ENCODE measurements around the gene GRIN2A. TPM values are rescaled to one million over a fixed set of nuclear protein-coding genes. Genes with fewer than 3 reads are reported as not detected.
A peak's percentile ranks its signal among the peaks of the same experiment; 100 is the strongest.

Gene GRIN2A
- total RNA-seq, 1 experiment from 2014 or later: not detected

DNA sequence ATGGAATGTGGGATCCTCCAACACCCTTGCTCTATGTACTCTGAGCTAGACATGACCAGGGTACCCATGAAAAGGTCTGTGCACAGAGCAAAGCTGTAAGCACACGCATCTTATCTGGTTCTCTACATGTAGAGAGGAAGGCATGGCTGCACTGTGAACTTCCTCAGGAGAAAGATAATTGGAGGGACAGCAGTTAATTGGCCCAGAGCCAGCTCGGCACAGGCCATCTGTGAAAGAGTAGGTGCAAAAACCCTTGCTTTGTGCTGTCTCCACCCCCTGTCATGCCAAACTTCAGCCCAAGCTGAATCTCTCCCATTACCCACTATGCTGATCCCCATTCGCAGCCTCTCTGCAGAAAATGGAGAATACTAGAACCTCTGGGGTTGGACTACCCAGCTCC is 241.0 kb downstream of the GRIN2A start:
- H4K20me1 ChIP-seq (ENCODE audit: insufficient read depth, low read depth, low read length): no peaks in the 10 kb centered on the region
- no peaks in the 10 kb centered on the region for H3K9me3 ChIP-seq (ENCODE audit: low read length)
- no peak overlapping the region for H3K4me2 ChIP-seq (ENCODE audit: low read depth, low read length, poor library complexity, severe bottlenecking)
- no peak overlapping the region for H3K4me3 ChIP-seq (ENCODE audit: low read length)
- no peaks in the 10 kb centered on the region for H3K36me3 ChIP-seq (ENCODE audit: insufficient read depth, low read length)
- no peak overlapping the region for H3K27ac ChIP-seq (ENCODE audit: low read length)
- no peaks in the 10 kb centered on the region for H3K9me2 ChIP-seq (replicated peaks; ENCODE audit: insufficient read depth, low read length)
- H3K9ac ChIP-seq (ENCODE audit: low read length): no peak overlapping the region
- no peaks in the 10 kb centered on the region for H3K27me3 ChIP-seq (ENCODE audit: low read length)
- no peaks in the 10 kb centered on the region for H3K4me1 ChIP-seq (ENCODE audit: low read length)
- no peak for DNase-seq
- H3K79me2 ChIP-seq (ENCODE audit: low read length): no peaks in the 10 kb centered on the region
- no peak overlapping the region for H2AFZ ChIP-seq (ENCODE audit: low read length)

GRCh38 chr16:9934723-9935508 is 247.3 kb downstream of the GRIN2A start:
- Histone ChIP-seq H3K9me3 (ENCODE audit: low read length) (no peaks in the 10 kb centered on the region), H3K9me2 (replicated peaks; ENCODE audit: insufficient read depth, low read length) (no peaks in the 10 kb centered on the region), H3K9ac (ENCODE audit: low read length) (no peak overlapping the region), H2AFZ (ENCODE audit: low read length) (no peak overlapping the region), H4K20me1 (ENCODE audit: insufficient read depth, low read depth, low read length) (no peaks in the 10 kb centered on the region), H3K27me3 (ENCODE audit: low read length) (no peaks in the 10 kb centered on the region), H3K27ac (ENCODE audit: low read length) (no peak overlapping the region), H3K4me1 (ENCODE audit: low read length) (no peaks in the 10 kb centered on the region), H3K4me3 (ENCODE audit: low read length) (no peak overlapping the region), H3K79me2 (ENCODE audit: low read length) (no peaks in the 10 kb centered on the region), H3K36me3 (ENCODE audit: insufficient read depth, low read length) (no peaks in the 10 kb centered on the region), H3K4me2 (ENCODE audit: low read depth, low read length, poor library complexity, severe bottlenecking) (no peak overlapping the region)
- no peak for DNase-seq

DNA sequence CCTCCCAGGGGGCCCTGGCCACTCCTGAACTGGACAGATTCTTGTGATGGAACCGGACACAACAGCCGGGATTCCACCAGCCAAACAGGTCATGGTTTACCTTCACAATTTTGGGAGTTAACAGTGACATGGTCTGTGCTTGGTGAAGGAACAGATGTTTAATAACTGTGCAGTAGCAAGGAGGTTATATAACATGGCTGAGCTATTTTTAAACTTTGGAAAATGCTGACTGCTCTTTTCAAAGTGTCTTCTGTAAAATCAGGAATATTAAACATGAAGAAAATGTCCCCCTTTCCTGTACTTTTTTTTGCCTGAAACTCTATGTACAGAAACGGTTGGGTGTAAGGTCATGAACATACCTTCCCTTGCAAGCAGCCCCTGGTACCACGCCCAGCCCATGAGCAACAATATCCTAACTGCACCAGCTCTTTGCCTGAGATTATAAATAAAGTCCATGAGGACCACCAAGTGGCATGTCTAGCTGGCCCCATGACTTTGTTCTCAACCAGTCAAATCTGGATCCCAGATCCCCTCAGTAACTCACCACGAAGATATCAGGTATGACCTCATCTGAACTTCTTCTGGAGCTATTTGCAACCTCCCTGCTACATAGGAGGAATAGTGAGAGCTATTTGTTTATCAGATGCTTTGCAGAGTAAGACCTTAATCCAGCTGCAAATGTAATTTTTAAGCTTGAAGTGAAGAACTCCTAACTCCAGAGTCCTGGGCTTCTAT is 249.1 kb downstream of the GRIN2A start:
- Histone ChIP-seq H3K9me2 (replicated peaks; ENCODE audit: insufficient read depth, low read length) (no peaks in the 10 kb centered on the region), H3K9ac (ENCODE audit: low read length) (no peak overlapping the region)
- no peak for DNase-seq

DNA sequence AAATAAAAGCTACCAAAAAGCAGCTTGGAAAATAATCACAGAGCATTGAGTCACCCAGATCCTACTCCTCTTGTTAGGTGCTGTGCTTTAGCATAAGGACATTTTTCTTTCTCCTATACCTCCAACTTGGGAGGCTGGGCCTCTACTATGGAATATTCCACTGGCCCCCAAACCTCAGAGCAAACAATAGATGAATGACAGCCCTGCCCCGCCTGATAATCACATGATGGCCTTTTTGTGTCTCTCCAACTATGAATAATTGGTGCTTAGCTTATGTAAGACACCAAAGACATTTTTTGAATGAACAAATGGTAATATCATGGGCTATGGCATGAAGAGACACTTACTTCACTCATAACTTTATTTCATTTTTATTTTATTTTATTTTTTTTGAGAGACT is 250.2 kb downstream of the GRIN2A start:
- no peaks in the 10 kb centered on the region for H3K36me3 ChIP-seq (ENCODE audit: insufficient read depth, low read length)
- H3K4me2 ChIP-seq (ENCODE audit: low read depth, low read length, poor library complexity, severe bottlenecking): no peak overlapping the region
- H3K4me1 ChIP-seq (ENCODE audit: low read length): no peaks in the 10 kb centered on the region
- H3K9me2 ChIP-seq (replicated peaks; ENCODE audit: insufficient read depth, low read length): no peaks in the 10 kb centered on the region
- H2AFZ ChIP-seq (ENCODE audit: low read length): no peak overlapping the region
- no peaks in the 10 kb centered on the region for H3K27me3 ChIP-seq (ENCODE audit: low read length)
- no peaks in the 10 kb centered on the region for H3K79me2 ChIP-seq (ENCODE audit: low read length)
- no peak for DNase-seq
- H3K9me3 ChIP-seq (ENCODE audit: low read length): no peaks in the 10 kb centered on the region
- no peak overlapping the region for H3K27ac ChIP-seq (ENCODE audit: low read length)
- H3K4me3 ChIP-seq (ENCODE audit: low read length): no peak overlapping the region
- no peaks in the 10 kb centered on the region for H4K20me1 ChIP-seq (ENCODE audit: insufficient read depth, low read depth, low read length)
- no peak overlapping the region for H3K9ac ChIP-seq (ENCODE audit: low read length)

More for the DNA sequence above, 249.1 kb downstream of the GRIN2A start:
- H2AFZ ChIP-seq (ENCODE audit: low read length): no peak overlapping the region
- H3K27me3 ChIP-seq (ENCODE audit: low read length): no peaks in the 10 kb centered on the region
- no peaks in the 10 kb centered on the region for H3K9me3 ChIP-seq (ENCODE audit: low read length)
- no peaks in the 10 kb centered on the region for H3K36me3 ChIP-seq (ENCODE audit: insufficient read depth, low read length)
- H4K20me1 ChIP-seq (ENCODE audit: insufficient read depth, low read depth, low read length): no peaks in the 10 kb centered on the region
- H3K4me1 ChIP-seq (ENCODE audit: low read length): no peaks in the 10 kb centered on the region
- no peak overlapping the region for H3K4me3 ChIP-seq (ENCODE audit: low read length)
- no peak overlapping the region for H3K27ac ChIP-seq (ENCODE audit: low read length)
- no peak overlapping the region for H3K4me2 ChIP-seq (ENCODE audit: low read depth, low read length, poor library complexity, severe bottlenecking)
- no peaks in the 10 kb centered on the region for H3K79me2 ChIP-seq (ENCODE audit: low read length)

DNA sequence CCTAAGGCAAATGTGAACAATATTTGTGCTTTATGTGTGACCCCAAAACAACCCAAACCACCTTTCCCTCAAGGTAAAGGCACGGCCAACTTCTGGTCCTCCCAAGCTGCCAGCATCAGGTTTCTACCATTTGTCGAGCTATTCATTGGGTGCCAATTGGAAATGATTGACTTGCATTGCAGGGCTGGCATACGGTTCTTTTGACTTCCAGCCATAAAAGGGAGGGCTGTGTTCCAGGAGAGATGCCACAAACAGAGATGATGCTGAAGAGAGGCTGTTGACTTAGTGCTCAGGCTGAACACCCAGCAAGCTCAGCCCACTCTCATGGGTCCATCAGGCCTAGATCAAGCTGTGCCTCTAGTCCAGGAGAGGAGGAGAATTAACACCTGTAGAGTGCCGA is 252.4 kb downstream of the GRIN2A start:
- H3K4me2 ChIP-seq (ENCODE audit: low read depth, low read length, poor library complexity, severe bottlenecking): no peak overlapping the region
- no peaks in the 10 kb centered on the region for H3K4me1 ChIP-seq (ENCODE audit: low read length)
- no peaks in the 10 kb centered on the region for H3K27me3 ChIP-seq (ENCODE audit: low read length)
- H2AFZ ChIP-seq (ENCODE audit: low read length): no peak overlapping the region
- no peak overlapping the region for H3K27ac ChIP-seq (ENCODE audit: low read length)
- DNase-seq: no peak
- no peak overlapping the region for H3K9ac ChIP-seq (ENCODE audit: low read length)
- H3K79me2 ChIP-seq (ENCODE audit: low read length): no peaks in the 10 kb centered on the region
- no peaks in the 10 kb centered on the region for H3K9me3 ChIP-seq (ENCODE audit: low read length)
- no peaks in the 10 kb centered on the region for H4K20me1 ChIP-seq (ENCODE audit: insufficient read depth, low read depth, low read length)
- no peaks in the 10 kb centered on the region for H3K9me2 ChIP-seq (replicated peaks; ENCODE audit: insufficient read depth, low read length)
- H3K36me3 ChIP-seq (ENCODE audit: insufficient read depth, low read length): no peaks in the 10 kb centered on the region
- H3K4me3 ChIP-seq (ENCODE audit: low read length): no peak overlapping the region

DNA sequence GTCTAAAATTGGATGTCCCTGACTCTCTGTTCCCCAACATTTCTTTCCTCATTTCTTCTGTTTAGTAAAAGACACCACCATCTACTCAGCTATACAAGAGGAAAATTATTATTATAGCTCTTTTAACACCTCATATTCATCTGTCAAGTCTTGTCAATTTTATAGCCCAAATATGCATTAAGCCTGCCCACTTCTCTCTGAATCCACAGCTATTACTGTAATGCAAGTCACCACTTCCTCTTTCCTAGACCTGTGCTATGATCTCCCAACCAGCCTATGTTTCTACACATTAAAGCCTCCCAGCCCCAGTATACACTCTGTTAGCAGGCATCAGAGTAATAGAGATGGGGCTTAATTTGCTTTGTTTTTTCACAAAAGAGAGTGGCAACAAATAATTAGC is 252.9 kb downstream of the GRIN2A start:
- no peak overlapping the region for H3K4me2 ChIP-seq (ENCODE audit: low read depth, low read length, poor library complexity, severe bottlenecking)
- no peak overlapping the region for H3K9ac ChIP-seq (ENCODE audit: low read length)
- no peaks in the 10 kb centered on the region for H4K20me1 ChIP-seq (ENCODE audit: insufficient read depth, low read depth, low read length)
- no peaks in the 10 kb centered on the region for H3K9me2 ChIP-seq (replicated peaks; ENCODE audit: insufficient read depth, low read length)
- DNase-seq: peak; percentile 57
- H3K9me3 ChIP-seq (ENCODE audit: low read length): no peaks in the 10 kb centered on the region
- H3K4me3 ChIP-seq (ENCODE audit: low read length): no peak overlapping the region
- no peak overlapping the region for H2AFZ ChIP-seq (ENCODE audit: low read length)
- H3K27me3 ChIP-seq (ENCODE audit: low read length): no peaks in the 10 kb centered on the region
- no peaks in the 10 kb centered on the region for H3K36me3 ChIP-seq (ENCODE audit: insufficient read depth, low read length)
- no peak overlapping the region for H3K27ac ChIP-seq (ENCODE audit: low read length)
- no peaks in the 10 kb centered on the region for H3K79me2 ChIP-seq (ENCODE audit: low read length)
- no peaks in the 10 kb centered on the region for H3K4me1 ChIP-seq (ENCODE audit: low read length)

- no peaks in the 10 kb centered on the region for H3K9me3 ChIP-seq (ENCODE audit: low read length)
- H3K4me1 ChIP-seq (ENCODE audit: low read length): no peaks in the 10 kb centered on the region
- H3K4me3 ChIP-seq (ENCODE audit: low read length): no peak overlapping the region
- H3K27ac ChIP-seq (ENCODE audit: low read length): no peak overlapping the region
- no peaks in the 10 kb centered on the region for H3K79me2 ChIP-seq (ENCODE audit: low read length)
- no peaks in the 10 kb centered on the region for H3K27me3 ChIP-seq (ENCODE audit: low read length)
- H4K20me1 ChIP-seq (ENCODE audit: insufficient read depth, low read depth, low read length): no peaks in the 10 kb centered on the region
- no peak overlapping the region for H2AFZ ChIP-seq (ENCODE audit: low read length)
- no peaks in the 10 kb centered on the region for H3K9me2 ChIP-seq (replicated peaks; ENCODE audit: insufficient read depth, low read length)
- no peak overlapping the region for H3K9ac ChIP-seq (ENCODE audit: low read length)
- H3K4me2 ChIP-seq (ENCODE audit: low read depth, low read length, poor library complexity, severe bottlenecking): no peak overlapping the region
- no peak for DNase-seq
- no peaks in the 10 kb centered on the region for H3K36me3 ChIP-seq (ENCODE audit: insufficient read depth, low read length)
Measured at GRCh38 chr16:9922441-9922840, 259.8 kb downstream of the GRIN2A start.

- H3K27ac ChIP-seq (ENCODE audit: low read length): no peak overlapping the region
- no peaks in the 10 kb centered on the region for H3K36me3 ChIP-seq (ENCODE audit: insufficient read depth, low read length)
- no peaks in the 10 kb centered on the region for H3K9me2 ChIP-seq (replicated peaks; ENCODE audit: insufficient read depth, low read length)
- DNase-seq: no peak
- no peaks in the 10 kb centered on the region for H3K79me2 ChIP-seq (ENCODE audit: low read length)
- H3K4me3 ChIP-seq (ENCODE audit: low read length): no peak overlapping the region
- H2AFZ ChIP-seq (ENCODE audit: low read length): no peak overlapping the region
- no peak overlapping the region for H3K9ac ChIP-seq (ENCODE audit: low read length)
- no peaks in the 10 kb centered on the region for H3K9me3 ChIP-seq (ENCODE audit: low read length)
- H3K4me1 ChIP-seq (ENCODE audit: low read length): no peaks in the 10 kb centered on the region
- H4K20me1 ChIP-seq (ENCODE audit: insufficient read depth, low read depth, low read length): no peaks in the 10 kb centered on the region
- no peaks in the 10 kb centered on the region for H3K27me3 ChIP-seq (ENCODE audit: low read length)
- H3K4me2 ChIP-seq (ENCODE audit: low read depth, low read length, poor library complexity, severe bottlenecking): no peak overlapping the region
Measured at GRCh38 chr16:9921997-9922396, 260.2 kb downstream of the GRIN2A start.
